ENCODE data around the gene CH25H. TPM values are rescaled to one million over a fixed set of nuclear protein-coding genes. Genes with fewer than 3 reads are reported as not detected.

CH25H gene
- total RNA-seq, 1 experiment from 2014 or later: 0.10 TPM

GRCh38 chr10:89175816-89176215 lies 31.3 kb downstream of the CH25H start:
- Histone ChIP-seq H3K4me1 (ENCODE audit: control insufficient read depth, insufficient read depth, low read length) (no peaks in the 10 kb centered on the region), H3K36me3 (ENCODE audit: control insufficient read depth, insufficient read depth, low read length) (no peaks in the 10 kb centered on the region), H3K27me3 (ENCODE audit: control insufficient read depth, insufficient read depth, low read length) (no peaks in the 10 kb centered on the region; the same call in none of the 2 replicates), H3K9me3 (ENCODE audit: control insufficient read depth, insufficient read depth, low read depth, low read length) (no peaks in the 10 kb centered on the region), H3K4me3 (ENCODE audit: low read depth in 2 of 2, low read length in 2 of 2) (no peak overlapping the region), H3K27ac (ENCODE audit: low read length) (no peak overlapping the region)
- DNase-seq (ENCODE audit: low read depth, low spot score) (no peak), ATAC-seq (no peak)
- in situ Hi-C loops (cut with HindIII; ENCODE audit: low pct_unique_long_range_greater_than_20kb, low sequenced_read_pairs) (no loop called here), intact Hi-C loops (cut with micrococcal nuclease; ENCODE audit: unreplicated experiment) (no loop called here)
- ChIA-PET POLR2A (no interaction called here), CTCF (no interaction called here)
- BruUV-seq (replicated peaks): no TSS peak
- TF ChIP-seq POLR2AphosphoS5 (IDR thresholded peaks at IDR 0.05; ENCODE audit: low read depth, low read length) (no peak), TCF7L2 (IDR thresholded peaks at IDR 0.05; ENCODE audit: low read depth, low read length) (no peak)

DNA sequence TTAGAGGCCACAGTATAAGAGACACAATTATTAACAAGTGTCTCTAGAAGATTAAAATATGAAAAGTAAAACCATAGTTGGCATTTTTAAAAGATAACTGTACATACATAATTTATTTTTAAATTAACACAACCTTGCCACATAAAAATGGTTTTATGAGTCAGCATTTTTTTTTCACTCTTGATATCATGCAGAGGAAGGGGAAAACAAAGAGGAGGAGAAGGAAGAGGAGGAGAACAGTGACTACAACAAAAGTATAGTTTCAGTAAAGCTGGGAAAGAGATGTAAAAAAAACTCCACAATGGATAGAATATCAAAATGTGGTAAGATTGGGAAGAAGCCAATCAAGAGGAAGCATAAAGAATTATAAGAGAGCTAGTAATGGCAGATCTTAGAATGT lies 34.0 kb downstream of the CH25H start:
- H3K36me3 ChIP-seq (ENCODE audit: control insufficient read depth, insufficient read depth, low read length): no peaks in the 10 kb centered on the region
- BruUV-seq (replicated peaks): no TSS peak
- in situ Hi-C loops (cut with HindIII; ENCODE audit: low pct_unique_long_range_greater_than_20kb, low sequenced_read_pairs): no loop called here
- no peak overlapping the region for H3K4me3 ChIP-seq (ENCODE audit: low read depth in 2 of 2, low read length in 2 of 2)
- DNase-seq (ENCODE audit: low read depth, low spot score) (no peak), ATAC-seq (no peak)
- intact Hi-C loops (cut with micrococcal nuclease; ENCODE audit: unreplicated experiment): no loop called here
- peaks cover 4% of the 10 kb centered on the region for H3K27me3 ChIP-seq (ENCODE audit: control insufficient read depth, insufficient read depth, low read length)
- no peaks in the 10 kb centered on the region for H3K9me3 ChIP-seq (ENCODE audit: control insufficient read depth, insufficient read depth, low read depth, low read length)
- POLR2A ChIA-PET: interaction anchor here (0.6 kb wide), 1 partner anchor 36 kb away, joined by 3 read pairs; no protein-coding TSS in a partner anchor
- H3K4me1 ChIP-seq (ENCODE audit: control insufficient read depth, insufficient read depth, low read length): no peaks in the 10 kb centered on the region
- CTCF ChIA-PET: no interaction called here
- H3K27ac ChIP-seq (ENCODE audit: low read length): no peak overlapping the region
- no peak for TF ChIP-seq SIN3A (IDR thresholded peaks at IDR 0.05; ENCODE audit: borderline replicate concordance, insufficient read depth, low read depth, low read length)
- TF ChIP-seq, protein P1, sequence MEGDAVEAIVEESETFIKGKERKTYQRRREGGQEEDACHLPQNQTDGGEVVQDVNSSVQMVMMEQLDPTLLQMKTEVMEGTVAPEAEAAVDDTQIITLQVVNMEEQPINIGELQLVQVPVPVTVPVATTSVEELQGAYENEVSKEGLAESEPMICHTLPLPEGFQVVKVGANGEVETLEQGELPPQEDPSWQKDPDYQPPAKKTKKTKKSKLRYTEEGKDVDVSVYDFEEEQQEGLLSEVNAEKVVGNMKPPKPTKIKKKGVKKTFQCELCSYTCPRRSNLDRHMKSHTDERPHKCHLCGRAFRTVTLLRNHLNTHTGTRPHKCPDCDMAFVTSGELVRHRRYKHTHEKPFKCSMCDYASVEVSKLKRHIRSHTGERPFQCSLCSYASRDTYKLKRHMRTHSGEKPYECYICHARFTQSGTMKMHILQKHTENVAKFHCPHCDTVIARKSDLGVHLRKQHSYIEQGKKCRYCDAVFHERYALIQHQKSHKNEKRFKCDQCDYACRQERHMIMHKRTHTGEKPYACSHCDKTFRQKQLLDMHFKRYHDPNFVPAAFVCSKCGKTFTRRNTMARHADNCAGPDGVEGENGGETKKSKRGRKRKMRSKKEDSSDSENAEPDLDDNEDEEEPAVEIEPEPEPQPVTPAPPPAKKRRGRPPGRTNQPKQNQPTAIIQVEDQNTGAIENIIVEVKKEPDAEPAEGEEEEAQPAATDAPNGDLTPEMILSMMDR (IDR thresholded peaks at IDR 0.05): no peak
- TF ChIP-seq TCF7L2 (IDR thresholded peaks at IDR 0.05; ENCODE audit: low read depth, low read length): no peak
- TF ChIP-seq, protein P2, sequence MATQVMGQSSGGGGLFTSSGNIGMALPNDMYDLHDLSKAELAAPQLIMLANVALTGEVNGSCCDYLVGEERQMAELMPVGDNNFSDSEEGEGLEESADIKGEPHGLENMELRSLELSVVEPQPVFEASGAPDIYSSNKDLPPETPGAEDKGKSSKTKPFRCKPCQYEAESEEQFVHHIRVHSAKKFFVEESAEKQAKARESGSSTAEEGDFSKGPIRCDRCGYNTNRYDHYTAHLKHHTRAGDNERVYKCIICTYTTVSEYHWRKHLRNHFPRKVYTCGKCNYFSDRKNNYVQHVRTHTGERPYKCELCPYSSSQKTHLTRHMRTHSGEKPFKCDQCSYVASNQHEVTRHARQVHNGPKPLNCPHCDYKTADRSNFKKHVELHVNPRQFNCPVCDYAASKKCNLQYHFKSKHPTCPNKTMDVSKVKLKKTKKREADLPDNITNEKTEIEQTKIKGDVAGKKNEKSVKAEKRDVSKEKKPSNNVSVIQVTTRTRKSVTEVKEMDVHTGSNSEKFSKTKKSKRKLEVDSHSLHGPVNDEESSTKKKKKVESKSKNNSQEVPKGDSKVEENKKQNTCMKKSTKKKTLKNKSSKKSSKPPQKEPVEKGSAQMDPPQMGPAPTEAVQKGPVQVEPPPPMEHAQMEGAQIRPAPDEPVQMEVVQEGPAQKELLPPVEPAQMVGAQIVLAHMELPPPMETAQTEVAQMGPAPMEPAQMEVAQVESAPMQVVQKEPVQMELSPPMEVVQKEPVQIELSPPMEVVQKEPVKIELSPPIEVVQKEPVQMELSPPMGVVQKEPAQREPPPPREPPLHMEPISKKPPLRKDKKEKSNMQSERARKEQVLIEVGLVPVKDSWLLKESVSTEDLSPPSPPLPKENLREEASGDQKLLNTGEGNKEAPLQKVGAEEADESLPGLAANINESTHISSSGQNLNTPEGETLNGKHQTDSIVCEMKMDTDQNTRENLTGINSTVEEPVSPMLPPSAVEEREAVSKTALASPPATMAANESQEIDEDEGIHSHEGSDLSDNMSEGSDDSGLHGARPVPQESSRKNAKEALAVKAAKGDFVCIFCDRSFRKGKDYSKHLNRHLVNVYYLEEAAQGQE (IDR thresholded peaks at IDR 0.05; ENCODE audit: insufficient read depth in 1 of 2, low read depth in 2 of 2, low read length in 1 of 2): no peak
- no peak for TF ChIP-seq POLR2AphosphoS5 (IDR thresholded peaks at IDR 0.05; ENCODE audit: low read depth, low read length)

DNA sequence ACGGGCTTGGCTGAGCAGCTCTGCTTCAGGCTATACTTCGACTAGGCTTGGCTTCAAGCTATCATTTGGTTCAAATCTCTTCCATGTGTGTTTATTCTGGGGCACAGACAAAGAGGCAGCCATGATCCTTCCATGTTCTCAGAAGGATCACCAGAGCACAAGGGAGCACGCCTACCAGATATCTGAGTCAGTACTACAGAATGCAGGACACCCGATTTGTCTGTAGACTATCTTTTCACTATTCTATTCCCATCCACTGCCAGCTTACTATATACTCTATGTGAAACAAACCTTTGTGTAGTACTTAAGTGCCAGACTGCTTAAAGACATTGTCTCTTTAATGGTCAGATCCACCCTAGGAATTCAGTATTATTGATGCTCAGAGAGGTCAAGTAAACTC lies 35.1 kb downstream of the CH25H start:
- intact Hi-C loops (cut with micrococcal nuclease; ENCODE audit: unreplicated experiment) (no loop called here), in situ Hi-C loops (cut with HindIII; ENCODE audit: low pct_unique_long_range_greater_than_20kb, low sequenced_read_pairs) (no loop called here)
- H3K27me3 ChIP-seq (ENCODE audit: control insufficient read depth, insufficient read depth, low read length): peaks cover 4% of the 10 kb centered on the region
- no peaks in the 10 kb centered on the region for H3K36me3 ChIP-seq (ENCODE audit: control insufficient read depth, insufficient read depth, low read length)
- BruUV-seq (replicated peaks): no TSS peak
- no peak for ATAC-seq
- no peak overlapping the region for H3K27ac ChIP-seq (ENCODE audit: low read length)
- H3K9me3 ChIP-seq (ENCODE audit: control insufficient read depth, insufficient read depth, low read depth, low read length): no peaks in the 10 kb centered on the region
- ChIA-PET POLR2A (no interaction called here), CTCF (no interaction called here)
- H3K4me1 ChIP-seq (ENCODE audit: control insufficient read depth, insufficient read depth, low read length): no peaks in the 10 kb centered on the region
- TF ChIP-seq POLR2AphosphoS5 (IDR thresholded peaks at IDR 0.05; ENCODE audit: low read depth, low read length): no peak
- DNase-seq (ENCODE audit: low read depth, low spot score): no peak
- H3K4me3 ChIP-seq (ENCODE audit: low read depth in 2 of 2, low read length in 2 of 2): no peak overlapping the region

Data from Panc1 (cell line).